ENCODE data around the gene HOXB8.

Gene HOXB8

DNA sequence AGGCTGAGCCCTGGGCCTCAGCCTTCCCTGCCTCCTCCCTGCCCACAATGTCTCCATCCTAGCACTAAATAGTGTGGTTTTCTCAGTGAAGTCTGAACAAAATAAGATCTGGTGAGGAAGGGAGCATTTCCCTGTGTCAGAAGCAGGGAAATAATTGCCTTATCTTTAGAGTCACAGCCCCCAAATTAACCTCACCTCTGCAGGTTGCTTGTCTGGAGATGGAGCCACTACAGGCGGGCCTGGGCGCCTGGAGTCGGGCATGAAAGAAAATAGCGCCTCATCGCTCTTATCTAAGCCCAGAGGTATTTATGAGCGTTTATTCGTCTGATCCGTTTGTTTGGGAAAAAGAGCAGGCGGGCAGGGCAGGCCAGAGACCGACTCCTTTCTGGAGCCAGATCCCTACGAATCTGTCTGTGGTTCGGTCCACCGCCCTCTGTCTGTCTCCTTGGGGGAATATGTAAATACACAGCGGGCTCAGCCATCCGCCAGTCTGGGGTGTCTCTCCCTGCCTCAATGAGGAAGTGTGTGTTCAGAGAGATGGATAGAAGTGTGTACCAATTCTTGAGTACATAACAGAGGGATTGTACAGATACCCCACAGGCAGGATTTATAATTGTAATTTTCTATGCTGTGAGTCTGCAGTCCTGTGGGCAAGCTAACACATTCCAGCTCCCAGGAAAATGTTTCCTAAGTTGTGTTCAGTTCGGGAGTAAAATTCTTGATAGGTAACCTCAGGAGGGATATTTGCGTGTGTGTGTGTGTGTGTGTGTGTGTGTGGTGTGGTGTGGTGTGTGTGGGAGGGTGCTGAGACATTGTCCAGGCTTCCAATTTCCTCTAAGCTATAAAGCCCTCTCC lies 14.6 kb downstream of the HOXB8 start:
- H3K27me3 ChIP-seq (ENCODE audit: control insufficient read depth, insufficient read depth, low read length, poor library complexity, severe bottlenecking), result peaks cover 100% of the 10 kb centered on the region
- no peak overlapping the region for H3K27ac ChIP-seq (ENCODE audit: insufficient read depth, low read depth, low read length, poor library complexity, severe bottlenecking)
- H3K9me3 ChIP-seq (ENCODE audit: control insufficient read depth, low read length), result no peaks in the 10 kb centered on the region
- WGBS, 2 experiments, result 6 to 8% methylated on average over 17 of the region's 17 CpGs
- no peak overlapping the region for H3K4me3 ChIP-seq (ENCODE audit: insufficient read depth, low read depth, low read length)
- no peaks in the 10 kb centered on the region for H3K4me1 ChIP-seq (ENCODE audit: control insufficient read depth, insufficient read depth, low read length)
- H3K36me3 ChIP-seq (ENCODE audit: control insufficient read depth, insufficient read depth, low read length), result no peaks in the 10 kb centered on the region

DNA sequence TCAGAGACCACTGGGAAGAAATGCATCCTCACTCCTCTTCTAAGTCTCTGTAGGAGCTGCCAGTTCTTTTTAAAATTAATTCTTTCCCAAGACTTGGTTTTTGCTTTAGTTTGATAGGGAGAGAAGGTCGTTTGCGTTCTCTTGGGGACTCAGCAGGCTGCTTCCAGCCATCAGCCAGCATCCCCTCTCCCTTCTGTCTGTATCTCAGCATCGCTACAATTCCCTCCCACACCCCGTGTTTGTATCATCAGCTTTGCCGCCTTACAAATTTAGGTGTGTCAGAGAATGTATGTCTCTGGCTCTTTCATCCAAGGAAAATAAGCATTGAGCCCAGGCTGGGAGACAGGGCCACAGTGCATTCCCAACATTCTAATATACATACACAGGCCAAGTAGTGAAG lies 15.7 kb downstream of the HOXB8 start:
- WGBS, 2 experiments, result 11 to 24% methylated on average over 2 to 5 of the region's 5 CpGs
- H3K9me3 ChIP-seq (ENCODE audit: control insufficient read depth, low read length), result no peaks in the 10 kb centered on the region
- H3K36me3 ChIP-seq (ENCODE audit: control insufficient read depth, insufficient read depth, low read length), result no peaks in the 10 kb centered on the region
- H3K4me3 ChIP-seq (ENCODE audit: insufficient read depth, low read depth, low read length), result no peak overlapping the region
- no peaks in the 10 kb centered on the region for H3K4me1 ChIP-seq (ENCODE audit: control insufficient read depth, insufficient read depth, low read length)
- peaks cover 100% of the 10 kb centered on the region for H3K27me3 ChIP-seq (ENCODE audit: control insufficient read depth, insufficient read depth, low read length, poor library complexity, severe bottlenecking)
- H3K27ac ChIP-seq (ENCODE audit: insufficient read depth, low read depth, low read length, poor library complexity, severe bottlenecking), result no peak overlapping the region

DNA sequence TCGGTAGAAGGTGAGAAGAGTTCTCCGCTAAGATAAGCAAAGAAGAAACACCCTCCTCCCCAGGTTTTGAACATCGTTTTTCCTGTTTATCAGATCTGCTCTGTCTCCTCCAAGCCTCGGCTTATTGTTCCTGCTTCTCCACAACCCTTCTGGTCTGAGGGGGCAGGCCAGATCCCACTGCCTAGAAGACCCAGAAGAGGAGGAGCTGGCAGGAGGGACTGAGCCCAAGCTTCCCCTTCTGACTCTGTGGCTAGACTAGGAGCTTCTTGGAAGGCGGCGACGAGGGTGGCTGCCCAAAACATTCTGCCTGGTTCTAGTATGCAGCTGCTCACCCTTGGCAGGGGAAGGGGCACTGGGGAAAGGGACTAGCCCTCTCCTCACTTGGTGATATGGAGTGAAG lies 16.4 kb downstream of the HOXB8 start:
- Histone ChIP-seq H3K27me3 (ENCODE audit: control insufficient read depth, insufficient read depth, low read length, poor library complexity, severe bottlenecking) (peaks cover 100% of the 10 kb centered on the region), H3K36me3 (ENCODE audit: control insufficient read depth, insufficient read depth, low read length) (no peaks in the 10 kb centered on the region), H3K9me3 (ENCODE audit: control insufficient read depth, low read length) (no peaks in the 10 kb centered on the region), H3K27ac (ENCODE audit: insufficient read depth, low read depth, low read length, poor library complexity, severe bottlenecking) (no peak overlapping the region), H3K4me1 (ENCODE audit: control insufficient read depth, insufficient read depth, low read length) (no peaks in the 10 kb centered on the region), H3K4me3 (ENCODE audit: insufficient read depth, low read depth, low read length) (no peak overlapping the region)
- WGBS, 2 experiments, result 16 to 18% methylated on average over 7 of the region's 7 CpGs

DNA sequence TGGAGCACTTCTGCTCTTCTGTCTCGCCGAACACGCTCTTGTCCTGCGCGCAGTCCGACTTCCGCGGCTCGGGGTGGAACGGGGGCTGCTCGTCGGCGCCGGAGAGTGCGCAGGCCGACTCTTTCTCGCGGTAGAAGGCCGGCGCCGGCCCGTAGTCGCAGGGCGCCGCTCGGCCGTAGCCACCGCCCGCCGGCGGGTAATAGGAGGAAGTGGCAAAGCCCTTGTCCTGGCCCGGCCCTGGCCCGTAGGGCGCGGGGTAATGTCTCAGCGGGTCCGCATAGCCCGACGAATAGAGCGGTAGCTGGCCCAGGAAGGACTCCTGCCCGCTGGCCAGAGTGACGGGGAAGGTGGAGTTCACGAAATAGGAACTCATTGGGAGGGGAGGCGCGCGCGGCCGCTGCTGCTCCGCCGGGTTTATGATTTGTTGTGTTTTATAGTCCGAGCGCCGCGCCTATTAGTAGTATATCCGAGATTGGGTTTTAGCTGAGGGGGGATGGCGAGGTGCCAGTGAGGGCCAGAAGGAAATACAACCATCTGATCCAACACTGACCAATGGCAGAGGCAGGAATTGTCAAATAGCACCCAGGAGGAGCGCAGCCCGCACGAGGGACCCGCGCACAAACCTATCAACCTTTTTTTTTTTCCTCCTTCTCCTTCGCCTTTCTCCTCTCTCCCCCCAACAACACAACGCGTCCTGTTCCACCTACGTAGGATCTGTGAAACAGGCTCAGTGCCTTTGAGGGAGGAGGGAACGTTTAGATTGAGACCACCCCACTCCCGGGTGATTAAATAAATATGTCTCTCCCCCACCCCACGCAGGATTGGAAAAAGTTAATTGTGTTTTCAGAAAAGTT lies 17.1 kb downstream of the HOXB8 start:
- Histone ChIP-seq H3K36me3 (ENCODE audit: control insufficient read depth, insufficient read depth, low read length) (no peaks in the 10 kb centered on the region), H3K27ac (ENCODE audit: insufficient read depth, low read depth, low read length, poor library complexity, severe bottlenecking) (no peak overlapping the region), H3K27me3 (ENCODE audit: control insufficient read depth, insufficient read depth, low read length, poor library complexity, severe bottlenecking) (peaks cover 100% of the 10 kb centered on the region), H3K4me3 (ENCODE audit: insufficient read depth, low read depth, low read length) (no peak overlapping the region), H3K9me3 (ENCODE audit: control insufficient read depth, low read length) (no peaks in the 10 kb centered on the region), H3K4me1 (ENCODE audit: control insufficient read depth, insufficient read depth, low read length) (peaks cover 3% of the 10 kb centered on the region)
- WGBS, 2 experiments, result 2 to 3% methylated on average over 65 to 67 of the region's 68 CpGs

DNA sequence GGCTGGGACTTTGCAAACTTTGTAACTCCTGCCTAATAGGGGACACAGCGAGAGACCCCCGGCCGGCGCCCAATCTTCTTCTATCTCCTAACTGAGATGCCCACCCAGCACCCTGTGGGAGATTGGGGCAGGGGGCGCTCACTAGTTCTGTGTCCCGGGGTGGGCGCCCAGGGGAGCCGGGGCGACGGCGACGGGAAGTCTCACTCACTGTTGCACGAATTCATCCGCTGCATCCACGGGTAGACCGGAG lies 17.6 kb downstream of the HOXB8 start:
- WGBS, 2 experiments, result 4 to 5% methylated on average over 16 of the region's 16 CpGs
- Histone ChIP-seq H3K4me3 (ENCODE audit: insufficient read depth, low read depth, low read length) (no peak overlapping the region), H3K4me1 (ENCODE audit: control insufficient read depth, insufficient read depth, low read length) (peaks cover 3% of the 10 kb centered on the region)

DNA sequence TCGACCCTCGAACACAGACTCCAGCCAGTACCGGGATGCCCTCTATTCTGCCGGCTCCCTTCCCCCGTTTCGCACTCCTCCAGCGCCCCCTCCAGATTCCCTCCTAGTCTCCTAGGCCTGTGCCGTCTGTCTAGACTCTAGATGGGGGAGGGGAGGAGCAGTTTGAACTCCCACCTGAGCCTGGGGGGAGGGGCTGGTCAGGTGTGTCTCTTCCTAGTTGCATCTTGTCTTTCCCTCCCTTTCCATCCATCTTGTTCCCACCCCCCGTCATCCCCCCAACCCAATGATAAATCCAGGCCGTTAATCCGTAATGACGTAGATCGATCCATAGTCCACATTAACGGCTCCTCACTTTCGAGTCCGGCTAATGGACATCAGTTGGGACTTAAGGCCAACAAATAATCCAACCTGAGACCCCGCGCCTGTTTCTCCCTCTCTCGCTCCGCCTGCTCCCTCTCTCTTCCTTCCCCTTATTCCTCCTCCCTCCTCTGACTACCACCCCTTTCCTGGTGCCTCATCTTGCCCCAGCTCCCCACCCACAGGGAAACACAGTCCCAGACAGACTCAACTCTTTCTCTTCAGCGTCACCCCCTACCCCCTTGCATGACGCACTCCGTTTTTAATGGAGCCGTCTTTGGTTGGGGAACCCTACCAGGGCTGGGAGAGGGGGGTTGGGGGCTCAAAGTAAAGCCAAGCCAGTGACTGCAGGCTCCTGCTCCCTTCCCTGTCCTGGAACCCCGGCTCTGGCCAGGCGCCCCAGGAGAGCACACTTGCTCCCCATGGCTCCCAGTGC lies 18.2 kb downstream of the HOXB8 start:
- Histone ChIP-seq H3K9me3 (ENCODE audit: control insufficient read depth, low read length) (no peaks in the 10 kb centered on the region), H3K27ac (ENCODE audit: insufficient read depth, low read depth, low read length, poor library complexity, severe bottlenecking) (no peak overlapping the region), H3K27me3 (ENCODE audit: control insufficient read depth, insufficient read depth, low read length, poor library complexity, severe bottlenecking) (peaks cover 100% of the 10 kb centered on the region), H3K4me3 (ENCODE audit: insufficient read depth, low read depth, low read length) (no peak overlapping the region), H3K4me1 (ENCODE audit: control insufficient read depth, insufficient read depth, low read length) (peaks cover 3% of the 10 kb centered on the region), H3K36me3 (ENCODE audit: control insufficient read depth, insufficient read depth, low read length) (no peaks in the 10 kb centered on the region)
- WGBS, 2 experiments, result 5 to 8% methylated on average over 22 to 26 of the region's 26 CpGs

More for the DNA sequence above, 17.6 kb downstream of the HOXB8 start:
- Histone ChIP-seq H3K27me3 (ENCODE audit: control insufficient read depth, insufficient read depth, low read length, poor library complexity, severe bottlenecking) (peaks cover 100% of the 10 kb centered on the region), H3K9me3 (ENCODE audit: control insufficient read depth, low read length) (no peaks in the 10 kb centered on the region), H3K27ac (ENCODE audit: insufficient read depth, low read depth, low read length, poor library complexity, severe bottlenecking) (no peak overlapping the region), H3K36me3 (ENCODE audit: control insufficient read depth, insufficient read depth, low read length) (no peaks in the 10 kb centered on the region)

DNA sequence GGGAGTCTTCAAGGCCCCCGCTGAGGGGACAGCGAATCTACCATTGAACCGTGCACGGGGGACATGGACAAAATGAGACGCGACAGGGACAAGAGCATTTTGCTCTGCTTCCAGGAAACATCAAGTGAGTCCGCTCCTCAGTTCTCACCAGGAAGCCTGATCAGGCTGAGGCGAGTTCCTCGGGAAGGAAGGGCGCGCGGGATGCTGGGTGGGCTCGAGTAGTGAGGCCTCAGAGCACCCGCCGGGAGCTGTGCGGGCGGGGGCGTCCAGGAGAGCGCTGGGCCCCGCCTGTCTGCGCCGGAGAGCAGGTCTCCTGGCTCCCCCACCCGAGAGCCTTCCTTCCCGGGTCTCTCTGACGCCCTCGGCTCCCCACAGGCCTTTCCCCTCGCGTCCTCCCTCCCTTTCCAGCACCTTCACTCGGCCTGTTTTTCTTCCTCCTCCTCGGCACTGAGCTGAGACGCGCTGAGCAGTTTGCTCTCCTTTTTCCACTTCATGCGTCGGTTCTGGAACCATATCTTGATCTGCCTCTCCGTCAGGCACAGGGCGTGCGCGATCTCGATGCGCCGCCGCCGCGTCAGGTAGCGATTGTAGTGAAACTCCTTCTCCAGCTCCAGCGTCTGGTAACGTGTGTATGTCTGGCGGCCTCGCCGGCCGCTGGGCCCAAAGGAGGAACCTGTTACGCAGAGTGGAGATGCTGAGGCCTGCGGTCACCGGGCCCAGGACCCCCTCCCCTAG lies 18.9 kb downstream of the HOXB8 start:
- Histone ChIP-seq H3K9me3 (ENCODE audit: control insufficient read depth, low read length) (no peaks in the 10 kb centered on the region), H3K27me3 (ENCODE audit: control insufficient read depth, insufficient read depth, low read length, poor library complexity, severe bottlenecking) (peaks cover 100% of the 10 kb centered on the region), H3K36me3 (ENCODE audit: control insufficient read depth, insufficient read depth, low read length) (no peaks in the 10 kb centered on the region), H3K4me1 (ENCODE audit: control insufficient read depth, insufficient read depth, low read length) (peaks cover 3% of the 10 kb centered on the region), H3K27ac (ENCODE audit: insufficient read depth, low read depth, low read length, poor library complexity, severe bottlenecking) (no peak overlapping the region), H3K4me3 (ENCODE audit: insufficient read depth, low read depth, low read length) (no peak overlapping the region)
- WGBS, 2 experiments, result 3% methylated on average over 54 of the region's 54 CpGs

DNA sequence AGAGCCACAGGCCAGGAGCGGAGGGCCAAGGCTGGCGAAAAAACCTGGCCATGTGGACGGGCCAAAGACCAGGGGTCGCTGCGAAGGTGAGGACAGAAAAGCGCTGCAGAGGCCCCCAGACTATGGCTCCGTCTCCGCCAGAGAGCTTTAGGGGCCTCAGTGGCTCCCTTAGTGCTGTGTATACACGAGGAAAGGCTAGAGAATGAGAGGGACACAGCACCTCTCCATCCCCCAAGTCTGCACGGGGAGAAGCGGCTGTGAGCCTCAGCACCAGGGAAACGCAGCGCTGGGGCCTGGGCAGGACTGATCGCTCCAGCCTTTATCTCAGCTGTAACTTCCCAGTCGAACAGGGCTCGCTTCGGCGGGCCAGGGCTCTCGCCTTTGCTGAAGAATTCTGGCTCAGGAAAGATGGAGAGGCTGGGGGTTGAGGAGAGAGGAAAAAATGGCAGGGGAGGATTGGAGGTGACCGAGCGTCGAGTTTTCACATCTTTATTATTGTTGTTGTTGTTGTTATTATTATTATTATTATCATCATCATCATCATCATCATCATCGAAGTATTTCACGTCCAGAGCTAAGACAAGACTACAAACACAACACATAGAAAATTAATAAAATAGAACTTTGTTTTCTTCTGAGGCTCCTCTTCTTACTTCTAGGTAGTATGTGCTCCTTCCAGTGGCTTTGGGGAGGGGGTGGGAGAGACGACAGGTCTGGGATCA lies 19.7 kb downstream of the HOXB8 start:
- no peak overlapping the region for H3K4me3 ChIP-seq (ENCODE audit: insufficient read depth, low read depth, low read length)
- H3K27me3 ChIP-seq (ENCODE audit: control insufficient read depth, insufficient read depth, low read length, poor library complexity, severe bottlenecking), result peaks cover 100% of the 10 kb centered on the region
- peaks cover 3% of the 10 kb centered on the region for H3K4me1 ChIP-seq (ENCODE audit: control insufficient read depth, insufficient read depth, low read length)
- H3K36me3 ChIP-seq (ENCODE audit: control insufficient read depth, insufficient read depth, low read length), result no peaks in the 10 kb centered on the region
- H3K27ac ChIP-seq (ENCODE audit: insufficient read depth, low read depth, low read length, poor library complexity, severe bottlenecking), result no peak overlapping the region
- 7 to 10% methylated on average over 20 of the region's 25 CpGs for WGBS, 2 experiments
- H3K9me3 ChIP-seq (ENCODE audit: control insufficient read depth, low read length), result no peaks in the 10 kb centered on the region

DNA sequence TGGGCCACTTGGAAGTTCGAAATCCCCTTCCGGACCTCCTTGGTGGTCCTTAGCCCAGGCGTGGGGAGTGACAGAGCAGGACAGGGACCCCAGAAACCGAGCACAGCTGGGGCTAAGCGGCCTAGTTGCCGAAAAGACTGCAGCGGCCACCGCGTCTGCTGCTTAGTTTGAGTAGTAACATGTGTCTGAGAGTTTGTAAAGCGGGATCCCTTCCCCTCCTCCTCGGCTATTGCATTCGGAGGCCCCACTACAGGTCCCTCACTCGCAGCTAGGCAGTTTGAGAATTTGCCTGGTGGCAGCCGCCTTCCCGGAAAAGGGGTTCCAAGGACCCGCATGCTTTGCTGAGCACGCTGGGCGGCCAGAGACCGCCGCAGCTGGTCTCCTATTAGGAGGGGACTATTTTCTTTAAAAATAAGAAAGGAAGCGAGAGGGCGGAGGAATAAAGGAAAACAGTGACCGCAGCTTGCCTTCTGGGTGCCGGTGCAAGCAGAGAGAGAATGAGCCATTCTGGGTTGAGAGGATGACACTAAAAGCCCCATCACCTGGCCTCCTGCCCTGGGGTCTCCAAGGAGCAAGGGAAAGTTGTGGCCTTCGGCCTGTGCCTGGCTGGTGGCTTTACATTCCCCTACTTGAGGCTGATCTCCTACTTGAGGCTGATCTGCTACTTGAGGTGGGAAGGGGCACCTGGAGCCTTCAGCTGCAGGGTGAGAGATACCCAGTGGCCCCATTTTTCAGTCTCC lies 20.4 kb downstream of the HOXB8 start:
- no peak overlapping the region for H3K4me3 ChIP-seq (ENCODE audit: insufficient read depth, low read depth, low read length)
- H3K36me3 ChIP-seq (ENCODE audit: control insufficient read depth, insufficient read depth, low read length), result no peaks in the 10 kb centered on the region
- no peaks in the 10 kb centered on the region for H3K9me3 ChIP-seq (ENCODE audit: control insufficient read depth, low read length)
- 8 to 9% methylated on average over 25 of the region's 25 CpGs for WGBS, 2 experiments
- peaks cover 3% of the 10 kb centered on the region for H3K4me1 ChIP-seq (ENCODE audit: control insufficient read depth, insufficient read depth, low read length)
- no peak overlapping the region for H3K27ac ChIP-seq (ENCODE audit: insufficient read depth, low read depth, low read length, poor library complexity, severe bottlenecking)
- peaks cover 100% of the 10 kb centered on the region for H3K27me3 ChIP-seq (ENCODE audit: control insufficient read depth, insufficient read depth, low read length, poor library complexity, severe bottlenecking)

Measured in ectodermal cell (in vitro differentiated cells).